HG03469 (cell line): ENCODE measurements around the gene CFAP20.
"Not testable (repeated sequence)": the region's sequence is repeated elsewhere in the genome, so short reads cannot be mapped to it uniquely, and the experiment has no call there.

Experiments used
- ATAC-seq: cut with Tn5 transposase; IDR thresholded peaks from one replicate; pipeline ENCODE4 v1.9.1; 2021; ENCODE audit warnings: mild to moderate bottlenecking, moderate library complexity, moderate number of reproducible peaks; ENCODE audit not compliant: unreplicated experiment

The CFAP20 gene

GRCh38 chr16:58099097-58099955 lies 29.9 kb downstream of the CFAP20 start:
- no peak for ATAC-seq

- ATAC-seq = no peak
Measured at GRCh38 chr16:58098207-58099096, 30.7 kb downstream of the CFAP20 start.

- no peak for ATAC-seq
Measured at GRCh38 chr16:58096249-58096648, 32.9 kb downstream of the CFAP20 start.

- not testable (repeated sequence) for ATAC-seq
Measured at GRCh38 chr16:58095575-58095960, 33.6 kb downstream of the CFAP20 start.

GRCh38 chr16:58094791-58095574 lies 34.2 kb downstream of the CFAP20 start:
- ATAC-seq = no peak

- no peak for ATAC-seq
Measured at GRCh38 chr16:58094026-58094425, 35.2 kb downstream of the CFAP20 start.

- not testable (repeated sequence) for ATAC-seq
Measured at GRCh38 chr16:58090396-58090795, 38.8 kb downstream of the CFAP20 start.

- ATAC-seq = no peak
Measured at GRCh38 chr16:58088091-58088490, 41.1 kb downstream of the CFAP20 start.

GRCh38 chr16:58087209-58087913 lies 41.8 kb downstream of the CFAP20 start:
- no peak for ATAC-seq

- ATAC-seq = no peak
Measured at GRCh38 chr16:58086381-58087208, 42.6 kb downstream of the CFAP20 start.

GRCh38 chr16:58085584-58086251 lies 43.5 kb downstream of the CFAP20 start:
- ATAC-seq = no peak

GRCh38 chr16:58085171-58085570 lies 44.0 kb downstream of the CFAP20 start:
- ATAC-seq = no peak

- no peak for ATAC-seq
Measured at GRCh38 chr16:58084635-58085034, 44.5 kb downstream of the CFAP20 start.

GRCh38 chr16:58082381-58082780 lies 46.8 kb downstream of the CFAP20 start:
- no peak for ATAC-seq

- not testable (repeated sequence) for ATAC-seq
Measured at GRCh38 chr16:58080657-58081056, 48.5 kb downstream of the CFAP20 start.

- no peak for ATAC-seq
Measured at GRCh38 chr16:58077796-58078195, 51.4 kb downstream of the CFAP20 start.

GRCh38 chr16:58076514-58076913 lies 52.7 kb downstream of the CFAP20 start:
- no peak for ATAC-seq

GRCh38 chr16:58074657-58075056 lies 54.5 kb downstream of the CFAP20 start:
- ATAC-seq = no peak

GRCh38 chr16:58073086-58073485 lies 56.1 kb downstream of the CFAP20 start:
- ATAC-seq = not testable (repeated sequence)
